Neural progenitor cell (in vitro differentiated cells): Measurements from ENCODE around the gene EXD2. TPM values are rescaled to one million over a fixed set of nuclear protein-coding genes. Genes with fewer than 3 reads are reported as not detected.

Experiments used
- DNase-seq: peaks from one replicate; pipeline ENCODE4 v3.0.0-alpha.2; 2016; ENCODE audit warnings: low spot score
- H2AFZ ChIP-seq: fragments of 200-600 bp; sonication (generic); replicated peaks from 2 replicates; pipeline ENCODE4 v1.6.1; 2016; ENCODE audit warnings: antibody characterized with exemption
- H3F3A ChIP-seq: fragments of 200-600 bp; sonication (generic); 2 replicates; pipeline ENCODE4 v1.6.1; 2016; ENCODE audit warnings: antibody characterized with exemption, low read depth
- H3K27ac ChIP-seq: fragments of 200-600 bp; sonication (generic); 2 replicates; pipeline ENCODE4 v1.5.1; 2016; ENCODE audit warnings: mild to moderate bottlenecking
- H3K27me3 ChIP-seq: fragments of 200-600 bp; sonication (generic); 2 replicates; pipeline ENCODE4 v1.6.1; 2016; ENCODE audit warnings: mild to moderate bottlenecking, moderate library complexity
- H3K36me3 ChIP-seq: fragments of 200-600 bp; sonication (generic); 2 replicates; pipeline ENCODE4 v1.5.1; 2016
- H3K4me1 ChIP-seq: fragments of 200-600 bp; sonication (generic); 2 replicates; pipeline ENCODE4 v1.6.1; 2016; ENCODE audit warnings: mixed run types
- H3K4me2 ChIP-seq: fragments of 200-600 bp; sonication (generic); 2 replicates; pipeline ENCODE4 v1.6.1; 2016
- H3K4me3 ChIP-seq: fragments of 200-600 bp; sonication (generic); 2 replicates; pipeline ENCODE4 v1.5.1; 2016
- H3K79me2 ChIP-seq: fragments of 200-600 bp; sonication (generic); 2 replicates; pipeline ENCODE4 v1.6.1; 2016; ENCODE audit warnings: low read depth
- H3K9ac ChIP-seq: fragments of 200-600 bp; sonication (generic); 2 replicates; pipeline ENCODE4 v1.6.1; 2016
- H3K9me3 ChIP-seq: fragments of 200-600 bp; sonication (generic); 2 replicates; pipeline ENCODE4 v1.5.1; 2016; ENCODE audit warnings: low read depth
- H4K20me1 ChIP-seq: fragments of 200-600 bp; sonication (generic); 2 replicates; pipeline ENCODE4 v1.6.1; 2016; ENCODE audit warnings: low read depth
- H3K27ac Mint-ChIP-seq: 3 replicates; pipeline ENCODE4 v1.8.0; 2021; ENCODE audit warnings: mixed read lengths
- H3K27me3 Mint-ChIP-seq: 2 replicates; pipeline ENCODE4 v1.8.0; 2022; ENCODE audit warnings: low read depth, mild to moderate bottlenecking, inconsistent platforms, moderate library complexity, mixed read lengths; ENCODE audit not compliant: insufficient read depth
- H3K36me3 Mint-ChIP-seq: 3 replicates; pipeline ENCODE4 v1.8.0; 2021; ENCODE audit warnings: mixed read lengths
- H3K4me1 Mint-ChIP-seq: 3 replicates; pipeline ENCODE4 v1.8.0; 2021; ENCODE audit warnings: mixed read lengths
- H3K4me3 Mint-ChIP-seq: 3 replicates; pipeline ENCODE4 v1.8.0; 2021; ENCODE audit warnings: mild to moderate bottlenecking, moderate library complexity, mixed read lengths
- H3K9me3 Mint-ChIP-seq: 3 replicates; pipeline ENCODE4 v1.8.0; 2020; ENCODE audit warnings: mixed read lengths
- CTCF ChIP-seq: fragments of 200-600 bp; sonication (generic); IDR thresholded peaks from 2 replicates; pipeline ENCODE4 v1.5.1; 2017; ENCODE audit warnings: antibody characterized with exemption, mild to moderate bottlenecking
- EZH2 ChIP-seq: fragments of 200-600 bp; sonication (generic); IDR thresholded peaks from 2 replicates; pipeline ENCODE4 v1.6.1; 2017; ENCODE audit warnings: antibody characterized with exemption, mild to moderate bottlenecking, moderate library complexity
- EZH2phosphoT487 ChIP-seq: fragments of 200-600 bp; sonication (generic); IDR thresholded peaks from 2 replicates; pipeline ENCODE4 v1.6.1; 2017; ENCODE audit warnings: antibody characterized with exemption
- total RNA-seq: library from RNA; depleted of rRNA; stranded (reverse); fragments of >200 nt; gene quantifications from 2 replicates; pipeline ENCODE4 v1.2.3, GENCODE V29; 2015; ENCODE audit warnings: low replicate concordance

Gene EXD2
- total RNA-seq, 1 donor from 2014 or later = 23.2 TPM

- Mint-ChIP-seq H3K27ac (peak overlapping the region; percentile 96), H3K36me3 (no peaks in the 10 kb centered on the region), H3K9me3 (no peaks in the 10 kb centered on the region), H3K4me1 (peaks cover 26% of the 10 kb centered on the region), H3K4me3 (no peak overlapping the region), H3K27me3 (peaks cover 2% of the 10 kb centered on the region)
- Histone ChIP-seq H3K27me3 (no peaks in the 10 kb centered on the region), H4K20me1 (no peaks in the 10 kb centered on the region), H3F3A (no peaks in the 10 kb centered on the region), H3K4me2 (no peak overlapping the region), H3K79me2 (no peaks in the 10 kb centered on the region), H3K9me3 (no peaks in the 10 kb centered on the region), H3K9ac (no peak overlapping the region), H3K27ac (no peak overlapping the region), H3K4me1 (no peaks in the 10 kb centered on the region), H2AFZ (no peak overlapping the region), H3K36me3 (no peaks in the 10 kb centered on the region), H3K4me3 (no peak overlapping the region)
- no peak for TF ChIP-seq EZH2phosphoT487
- TF ChIP-seq EZH2 = no peak
- peak; percentile 29 for DNase-seq
Observed at GRCh38 chr14:69287098-69288010, 96.1 kb downstream of the EXD2 start.

- no peaks in the 10 kb centered on the region for H3K36me3 Mint-ChIP-seq
- peak; percentile 56 for TF ChIP-seq CTCF
- TF ChIP-seq EZH2 = no peak
- Histone ChIP-seq H4K20me1 (no peaks in the 10 kb centered on the region), H3K27ac (no peak overlapping the region), H3K4me3 (no peak overlapping the region), H3K79me2 (no peaks in the 10 kb centered on the region), H3K4me1 (no peaks in the 10 kb centered on the region), H3K27me3 (no peaks in the 10 kb centered on the region), H3K4me2 (no peak overlapping the region), H2AFZ (no peak overlapping the region), H3K9ac (no peak overlapping the region), H3K36me3 (no peaks in the 10 kb centered on the region), H3F3A (no peaks in the 10 kb centered on the region), H3K9me3 (no peaks in the 10 kb centered on the region)
- H3K4me3 Mint-ChIP-seq = no peak overlapping the region
- H3K27me3 Mint-ChIP-seq = peaks cover 2% of the 10 kb centered on the region
- no peaks in the 10 kb centered on the region for H3K9me3 Mint-ChIP-seq
- DNase-seq = peak; percentile 60
- peak overlapping the region; percentile 96 for H3K27ac Mint-ChIP-seq
- peaks cover 30% of the 10 kb centered on the region for H3K4me1 Mint-ChIP-seq
Observed at GRCh38 chr14:69288011-69288771, 96.9 kb downstream of the EXD2 start.

GRCh38 chr14:69288956-69289705, 97.8 kb downstream of the EXD2 start:
- H3K4me2 ChIP-seq = no peak overlapping the region

More at GRCh38 chr14:69288956-69289705, 97.8 kb downstream of the EXD2 start:
- H3K9me3 Mint-ChIP-seq = no peaks in the 10 kb centered on the region
- no peak overlapping the region for H3K4me3 Mint-ChIP-seq
- TF ChIP-seq EZH2phosphoT487 = no peak
- TF ChIP-seq EZH2 = no peak
- TF ChIP-seq CTCF = no peak
- Histone ChIP-seq H3K79me2 (no peaks in the 10 kb centered on the region), H4K20me1 (no peaks in the 10 kb centered on the region), H3K4me3 (no peak overlapping the region), H3F3A (no peaks in the 10 kb centered on the region), H3K9me3 (no peaks in the 10 kb centered on the region), H3K27ac (no peak overlapping the region), H3K9ac (no peak overlapping the region), H3K27me3 (no peaks in the 10 kb centered on the region), H3K36me3 (no peaks in the 10 kb centered on the region), H2AFZ (no peak overlapping the region), H3K4me1 (no peaks in the 10 kb centered on the region)
- DNase-seq = no peak
- peaks cover 28% of the 10 kb centered on the region for H3K4me1 Mint-ChIP-seq
- no peak overlapping the region for H3K27ac Mint-ChIP-seq
- H3K36me3 Mint-ChIP-seq = no peaks in the 10 kb centered on the region
- H3K27me3 Mint-ChIP-seq = peaks cover 2% of the 10 kb centered on the region
